ENCODE data around the gene TSPOAP1.
A peak's percentile ranks its signal among the peaks of the same experiment; 100 is the strongest.

Gene TSPOAP1

GRCh38 chr17:58277802-58278595, 50.6 kb downstream of the TSPOAP1 start:
- no peak for TF ChIP-seq CTCF (conservative IDR thresholded peaks at IDR 0.05; ENCODE audit: low read depth, low read length)
- DNase-seq (ENCODE audit: low read depth): no peak
- H3K4me3 ChIP-seq (ENCODE audit: low read depth, low read length): no peak overlapping the region

- TF ChIP-seq CTCF (conservative IDR thresholded peaks at IDR 0.05; ENCODE audit: low read depth, low read length): peak; percentile 53
- DNase-seq (ENCODE audit: low read depth): peak; percentile 23
- no peak overlapping the region for H3K4me3 ChIP-seq (ENCODE audit: low read depth, low read length)
Observed at GRCh38 chr17:58277107-58277801, 51.3 kb downstream of the TSPOAP1 start.

GRCh38 chr17:58276423-58276822, 52.2 kb downstream of the TSPOAP1 start:
- DNase-seq (ENCODE audit: low read depth): no peak
- H3K4me3 ChIP-seq (ENCODE audit: low read depth, low read length): no peak overlapping the region
- no peak for TF ChIP-seq CTCF (conservative IDR thresholded peaks at IDR 0.05; ENCODE audit: low read depth, low read length)

GRCh38 chr17:58275417-58275816, 53.2 kb downstream of the TSPOAP1 start:
- no peak for TF ChIP-seq CTCF (conservative IDR thresholded peaks at IDR 0.05; ENCODE audit: low read depth, low read length)
- no peak for DNase-seq (ENCODE audit: low read depth)
- H3K4me3 ChIP-seq (ENCODE audit: low read depth, low read length): no peak overlapping the region

- no peak overlapping the region for H3K4me3 ChIP-seq (ENCODE audit: low read depth, low read length)
- DNase-seq (ENCODE audit: low read depth): no peak
- TF ChIP-seq CTCF (conservative IDR thresholded peaks at IDR 0.05; ENCODE audit: low read depth, low read length): no peak
Observed at GRCh38 chr17:58273453-58274104, 55.0 kb downstream of the TSPOAP1 start.

GRCh38 chr17:58272367-58273280, 56.0 kb downstream of the TSPOAP1 start:
- no peak for DNase-seq (ENCODE audit: low read depth)
- H3K4me3 ChIP-seq (ENCODE audit: low read depth, low read length): no peak overlapping the region
- no peak for TF ChIP-seq CTCF (conservative IDR thresholded peaks at IDR 0.05; ENCODE audit: low read depth, low read length)
